ENCODE data around the gene NIBAN1. TPM values are rescaled to one million over a fixed set of nuclear protein-coding genes. Genes with fewer than 3 reads are reported as not detected.

The NIBAN1 gene
- total and polyA plus RNA-seq, 2 donors (not counting 3 experiments of a cell fraction or from before 2014, with no cell fraction given) = 0.23 to 2.8 TPM

DNA sequence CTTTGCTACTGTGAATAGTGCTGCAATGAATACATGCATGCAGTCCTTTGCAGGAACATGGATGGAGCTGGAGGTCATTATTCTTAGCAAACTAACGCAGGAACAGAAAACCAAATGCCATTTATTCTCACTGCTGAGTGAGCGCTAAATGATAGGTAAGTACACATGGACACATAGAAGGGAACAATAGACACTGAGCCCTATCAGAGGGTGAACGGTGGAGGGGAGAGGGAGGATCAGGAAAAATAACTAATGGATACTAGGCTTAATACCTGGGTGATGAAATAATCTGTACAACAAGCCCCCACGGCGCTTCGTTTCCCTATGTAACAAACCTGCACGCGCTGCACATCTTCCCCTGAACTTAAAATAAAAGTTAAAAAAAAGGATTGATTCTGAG lies 8.9 kb downstream of the NIBAN1 start:
- peaks cover 0 to 2% of the 10 kb centered on the region in 2 experiments for H3K27me3 ChIP-seq (ENCODE audit: control insufficient read depth in 2 of 2, insufficient read depth in 2 of 2, low read length in 2 of 2)
- no peaks in the 10 kb centered on the region for H3K9me1 ChIP-seq (replicated peaks; ENCODE audit: control insufficient read depth, extremely low read depth, insufficient read depth, low read length)
- H4K20me1 ChIP-seq (replicated peaks; ENCODE audit: control insufficient read depth, extremely low read depth, insufficient read depth, low read length) = no peaks in the 10 kb centered on the region
- DNase-seq (ENCODE audit: low read depth, low spot score) (no peak), FAIRE-seq (no peak)
- no peak overlapping the region for H3K9ac ChIP-seq (replicated peaks; ENCODE audit: extremely low read depth, insufficient read depth, low read length)
- CTCF ChIA-PET = interaction anchor here (1.3 to 1.6 kb wide), 2 partner anchors 12 to 160 kb away, joined by 4 to 5 read pairs; no protein-coding TSS in a partner anchor
- H3K4me3 ChIP-seq (replicated peaks in 1 of 3; ENCODE audit: insufficient read depth in 1 of 3, low read depth in 1 of 3, low read length in 3 of 3) = no peak overlapping the region
- intact Hi-C loops (cut with micrococcal nuclease) (no loop called here), dilution Hi-C loops (cut with MboI; ENCODE audit: extremely low pct_ligation_motif_present, low sequenced_read_pairs) (no loop called here)
- H3K27ac ChIP-seq (ENCODE audit: insufficient read depth, low read depth, low read length) = no peak overlapping the region
- TF ChIP-seq POLR2A (IDR thresholded peaks at IDR 0.05; ENCODE audit: low read depth, low read length) = no peak
- no peaks in the 10 kb centered on the region for H3K36me3 ChIP-seq (ENCODE audit: control insufficient read depth in 2 of 2, extremely low read depth in 1 of 2, insufficient read depth in 2 of 2, low read length in 2 of 2)
- no peak overlapping the region for H3K4me2 ChIP-seq (ENCODE audit: insufficient read depth, low read length)
- POLR2A ChIA-PET = no interaction called here
- no peaks in the 10 kb centered on the region for H3K79me2 ChIP-seq (ENCODE audit: control insufficient read depth, insufficient read depth, low read length)
- H3K4me1 ChIP-seq (ENCODE audit: control insufficient read depth, extremely low read depth, insufficient read depth, low read length) = no peaks in the 10 kb centered on the region
- no peaks in the 10 kb centered on the region for H3K9me3 ChIP-seq (replicated peaks; ENCODE audit: control insufficient read depth, insufficient read depth, low read length)
- BruUV-seq (replicated peaks) = no TSS peak
- H2AFZ ChIP-seq (ENCODE audit: low read depth, low read length) = no peak overlapping the region

DNA sequence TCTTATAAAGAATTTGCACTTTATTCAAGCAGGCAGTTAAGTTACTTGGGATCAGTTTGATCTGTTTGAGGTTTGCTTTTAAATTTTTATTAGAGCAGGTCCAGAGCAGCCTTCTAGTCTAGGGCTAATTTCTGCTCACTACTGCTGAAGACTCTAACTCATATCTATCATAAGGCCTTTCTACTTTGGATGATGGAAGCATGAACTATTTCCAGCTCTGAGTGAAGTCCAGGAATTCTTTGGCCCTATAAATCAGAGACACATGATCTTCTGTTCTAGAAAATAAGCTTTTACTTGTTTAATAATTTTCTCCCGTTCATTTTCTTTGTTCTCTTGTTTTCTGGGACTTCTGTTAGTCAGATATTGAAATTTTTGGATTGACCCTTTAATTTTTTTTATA lies 14.7 kb downstream of the NIBAN1 start:
- intact Hi-C loops (cut with micrococcal nuclease) (no loop called here), dilution Hi-C loops (cut with MboI; ENCODE audit: extremely low pct_ligation_motif_present, low sequenced_read_pairs) (no loop called here)
- Histone ChIP-seq H3K27me3 (ENCODE audit: control insufficient read depth in 2 of 2, insufficient read depth in 2 of 2, low read length in 2 of 2) (no peaks in the 10 kb centered on the region), H3K36me3 (ENCODE audit: control insufficient read depth in 2 of 2, extremely low read depth in 1 of 2, insufficient read depth in 2 of 2, low read length in 2 of 2) (no peaks in the 10 kb centered on the region), H3K27ac (ENCODE audit: insufficient read depth, low read depth, low read length) (no peak overlapping the region), H3K4me1 (ENCODE audit: control insufficient read depth, extremely low read depth, insufficient read depth, low read length) (no peaks in the 10 kb centered on the region), H3K79me2 (ENCODE audit: control insufficient read depth, insufficient read depth, low read length) (no peaks in the 10 kb centered on the region), H3K9me1 (replicated peaks; ENCODE audit: control insufficient read depth, extremely low read depth, insufficient read depth, low read length) (no peaks in the 10 kb centered on the region), H3K9ac (replicated peaks; ENCODE audit: extremely low read depth, insufficient read depth, low read length) (no peak overlapping the region), H2AFZ (ENCODE audit: low read depth, low read length) (no peak overlapping the region), H4K20me1 (replicated peaks; ENCODE audit: control insufficient read depth, extremely low read depth, insufficient read depth, low read length) (no peaks in the 10 kb centered on the region), H3K9me3 (replicated peaks; ENCODE audit: control insufficient read depth, insufficient read depth, low read length) (no peaks in the 10 kb centered on the region), H3K4me2 (ENCODE audit: insufficient read depth, low read length) (no peak overlapping the region), H3K4me3 (replicated peaks in 1 of 3; ENCODE audit: insufficient read depth in 1 of 3, low read depth in 1 of 3, low read length in 3 of 3) (no peak overlapping the region)
- POLR2A ChIA-PET = interaction anchor here (0.6 kb wide), 1 partner anchor 85 kb away, joined by 3 read pairs; no protein-coding TSS in a partner anchor
- CTCF ChIA-PET = interaction anchor here (1.1 kb wide), 1 partner anchor 11 kb away, joined by 3 read pairs; no protein-coding TSS in a partner anchor
- FAIRE-seq (no peak), DNase-seq (ENCODE audit: low read depth, low spot score) (no peak)
- no TSS peak for BruUV-seq (replicated peaks)
- TF ChIP-seq CTCF (IDR thresholded peaks at IDR 0.05; ENCODE audit: extremely low read depth in 1 of 2, insufficient read depth in 1 of 2, low read depth in 1 of 2, low read length in 2 of 2) (no peak), MYC (IDR thresholded peaks at IDR 0.05; ENCODE audit: low read depth, low read length) (no peak), EZH2 (IDR thresholded peaks at IDR 0.05; ENCODE audit: borderline replicate concordance, low read depth, low read length, severe bottlenecking) (no peak), GATA2 (IDR thresholded peaks at IDR 0.05; ENCODE audit: insufficient read depth, insufficient read length, low read depth, low read length) (no peak), POLR2A (IDR thresholded peaks at IDR 0.05; ENCODE audit: low read depth, low read length) (no peak), POLR2AphosphoS5 (IDR thresholded peaks at IDR 0.05; ENCODE audit: insufficient read depth, low read depth, low read length) (no peak), JUN (IDR thresholded peaks at IDR 0.05; ENCODE audit: borderline replicate concordance, insufficient read depth, insufficient read length, low read depth) (no peak), MAX (IDR thresholded peaks at IDR 0.05; ENCODE audit: insufficient read depth, insufficient read length) (no peak), FOS (IDR thresholded peaks at IDR 0.05; ENCODE audit: borderline replicate concordance, insufficient read depth, low read length) (no peak)

Data from endothelial cell of umbilical vein (primary cell).